Colonic mucosa (tissue), 4 donors: Measurements from ENCODE around the gene ANKRD34A. TPM values are rescaled to one million over a fixed set of nuclear protein-coding genes. Genes with fewer than 3 reads are reported as not detected.

Source experiments
- DNase-seq: peaks from one replicate; pipeline ENCODE4 v3.0.0-alpha.2; 2020
- H3K27ac ChIP-seq: fragments of 200-600 bp; one replicate; pipeline ENCODE4 v1.8.0; 2021
- H3K27me3 ChIP-seq: fragments of 200-600 bp; one replicate; pipeline ENCODE4 v1.8.0; 2021
- H3K36me3 ChIP-seq: fragments of 200-600 bp; one replicate; pipeline ENCODE4 v1.8.0; 2021
- H3K4me1 ChIP-seq: fragments of 200-600 bp; one replicate; pipeline ENCODE4 v1.8.0; 2021; ENCODE audit warnings: mild to moderate bottlenecking
- H3K4me3 ChIP-seq: fragments of 200-600 bp; one replicate; pipeline ENCODE4 v1.8.0; 2021
- H3K9ac ChIP-seq, 2 donors: one replicate each; pipeline ENCODE4 v1.7.0; 2013; ENCODE audit warnings: control low read depth in 2 of 2, low read depth in 2 of 2, low read length in 2 of 2
- H3K9me3 ChIP-seq: fragments of 200-600 bp; one replicate; pipeline ENCODE4 v1.8.0; 2021
- CTCF ChIP-seq: fragments of 200-600 bp; IDR thresholded peaks from one replicate; pipeline ENCODE4 v1.8.0; 2022; ENCODE audit warnings: antibody characterized with exemption, mild to moderate bottlenecking
- intact Hi-C: fragments of 100-400 bp; cut with DNase I; formaldehyde crosslinking; loops from one replicate; pipeline ENCODE4 v1.14.1; 2022
- total RNA-seq, 2 donors: library from RNA; stranded (reverse); fragmentation: NEBNext Ultra II Directional in 1 of 2; extraction: Animal tissue kit (Norgen Biotek cat#: 25700) in 1 of 2; gene quantifications; one replicate each; pipeline ENCODE4 v1.2.1, GENCODE V29; 2021
- donor health status: healthy.
- donor health status: DM: no; HTN: no; CAD: no.
- donor health status: DM: no; HTN: no; CAD: no.

Gene ANKRD34A
- total RNA-seq, 2 donors from 2014 or later, result 0.21 to 0.44 TPM

- Histone ChIP-seq H3K9ac (peak overlapping the region; percentile 90 to 95), H3K9me3 (no peaks in the 10 kb centered on the region), H3K27me3 (no peaks in the 10 kb centered on the region), H3K36me3 (no peaks in the 10 kb centered on the region), H3K4me3 (peak overlapping the region; percentile 77), H3K27ac (no peak overlapping the region), H3K4me1 (peaks cover 6% of the 10 kb centered on the region)
- intact Hi-C loops, result loop anchor here (5.0 to 10.0 kb wide), 2 partner anchors 40 to 73 kb away; partner anchors contain the start of genes LIX1L and NUDT17
- no peak for TF ChIP-seq CTCF
- no peak for DNase-seq
Measured at GRCh38 chr1:145917595-145917994, 46.8 kb downstream of the ANKRD34A start.

- no peak overlapping the region for H3K9ac ChIP-seq
- no peak overlapping the region for H3K4me3 ChIP-seq
- intact Hi-C loops, result loop anchor here (5.0 to 10.0 kb wide), 2 partner anchors 41 to 72 kb away; partner anchors contain the start of genes LIX1L and NUDT17
- peaks cover 6% of the 10 kb centered on the region for H3K4me1 ChIP-seq
- no peak overlapping the region for H3K27ac ChIP-seq
- no peak for TF ChIP-seq CTCF
- H3K27me3 ChIP-seq, result no peaks in the 10 kb centered on the region
- no peak for DNase-seq
- no peaks in the 10 kb centered on the region for H3K36me3 ChIP-seq
- H3K9me3 ChIP-seq, result no peaks in the 10 kb centered on the region
Measured at GRCh38 chr1:145916745-145917144, 47.6 kb downstream of the ANKRD34A start.

GRCh38 chr1:145912128-145912641 lies 52.2 kb downstream of the ANKRD34A start:
- intact Hi-C loops, result loop anchor here (10.0 kb wide), 1 partner anchor 67 kb away; the partner anchor contains the start of gene NUDT17
- Histone ChIP-seq H3K36me3 (no peaks in the 10 kb centered on the region), H3K9me3 (no peaks in the 10 kb centered on the region)

More at GRCh38 chr1:145912128-145912641, 52.2 kb downstream of the ANKRD34A start:
- Histone ChIP-seq H3K27ac (no peak overlapping the region), H3K27me3 (no peaks in the 10 kb centered on the region), H3K4me1 (no peaks in the 10 kb centered on the region), H3K9ac (no peak overlapping the region), H3K4me3 (no peak overlapping the region)
- no peak for DNase-seq
- TF ChIP-seq CTCF, result no peak

Other genes with a start within 250 kb of the ANKRD34A start
- gene CD160, start 245.1 kb downstream of the ANKRD34A start, total RNA-seq, result under 1 TPM; 0.25 to 0.61 TPM
- 1 to 10 TPM; 6.4 to 6.9 TPM for gene RNF115, start 140.5 kb downstream of the ANKRD34A start, total RNA-seq
- 10 to 100 TPM; 17.2 to 18.8 TPM for gene POLR3C, start 140.4 kb downstream of the ANKRD34A start, total RNA-seq
- under 1 TPM; 0.69 to 0.82 TPM for gene NUDT17, start 118.9 kb downstream of the ANKRD34A start, total RNA-seq
- 10 to 100 TPM; 14.1 to 15.8 TPM for gene PIAS3, start 105.5 kb downstream of the ANKRD34A start, total RNA-seq
- under 1 TPM; 0.53 to 0.59 TPM for gene ANKRD35, start 78.7 kb downstream of the ANKRD34A start, total RNA-seq
- 1 to 10 TPM in 1 of 2 donors, under 1 TPM in 1; 0.19 to 1.7 TPM for gene ITGA10, start 54.5 kb downstream of the ANKRD34A start, total RNA-seq
- gene PEX11B, start 45.9 kb downstream of the ANKRD34A start, total RNA-seq, result 10 to 100 TPM; 28.2 to 31.1 TPM
- 100 to 1,000 TPM; 108 to 148 TPM for gene RBM8A, start 37.1 kb downstream of the ANKRD34A start, total RNA-seq
- gene LIX1L, start 6.6 kb downstream of the ANKRD34A start, total RNA-seq, result 1 to 10 TPM; 4.7 to 8.6 TPM
- gene POLR3GL, start 115 bp upstream of the ANKRD34A start, total RNA-seq, result 10 to 100 TPM; 12.6 to 16.1 TPM
- 100 to 1,000 TPM; 302 to 496 TPM for gene TXNIP, start 32.0 kb upstream of the ANKRD34A start, total RNA-seq
- not detected for gene HJV, start 57.2 kb upstream of the ANKRD34A start, total RNA-seq
- 1 to 10 TPM; 1.9 TPM for gene NBPF10, start 180.2 kb upstream of the ANKRD34A start, total RNA-seq